H9 (cell line): ENCODE data around the gene MMP2. TPM values are rescaled to one million over a fixed set of nuclear protein-coding genes. Genes with fewer than 3 reads are reported as not detected.

ENCODE experiments used
- DNase-seq: peaks from one replicate; pipeline ENCODE4 v3.0.0-alpha.2; 2017
- H2AFZ ChIP-seq: one replicate; pipeline ENCODE4 v1.6.1; 2013; ENCODE audit warnings: mild to moderate bottlenecking, low read length, control low read depth, moderate library complexity
- H2AK5ac ChIP-seq: 2 replicates; pipeline ENCODE4 v1.6.1; 2013; ENCODE audit warnings: low read length, control low read depth, mixed read lengths; ENCODE audit not compliant: insufficient read length
- H2BK120ac ChIP-seq: one replicate; pipeline ENCODE4 v1.6.1; 2013; ENCODE audit warnings: low read depth, mild to moderate bottlenecking, low read length, control low read depth, inconsistent platforms; ENCODE audit not compliant: poor library complexity, severe bottlenecking
- H2BK12ac ChIP-seq: 2 replicates; pipeline ENCODE4 v1.6.1; 2013; ENCODE audit warnings: low read length, control low read depth, mixed read lengths, low read depth; ENCODE audit not compliant: insufficient read length
- H2BK15ac ChIP-seq: 2 replicates; pipeline ENCODE4 v1.6.1; 2013; ENCODE audit warnings: low read depth, low read length, control low read depth
- H2BK20ac ChIP-seq: one replicate; pipeline ENCODE4 v1.6.1; 2013; ENCODE audit warnings: low read depth, mild to moderate bottlenecking, low read length, control low read depth, inconsistent platforms; ENCODE audit not compliant: poor library complexity, severe bottlenecking
- H2BK5ac ChIP-seq: 2 replicates; pipeline ENCODE4 v1.6.1; 2013; ENCODE audit warnings: low read length, control low read depth, mixed read lengths; ENCODE audit not compliant: insufficient read length
- H3K14ac ChIP-seq: 2 replicates; pipeline ENCODE4 v1.6.1; 2013; ENCODE audit warnings: low read length, control low read depth; ENCODE audit not compliant: insufficient read depth
- H3K18ac ChIP-seq: 2 replicates; pipeline ENCODE4 v1.6.1; 2013; ENCODE audit warnings: low read depth, mild to moderate bottlenecking, mixed read lengths, low read length, control low read depth; ENCODE audit not compliant: insufficient read length
- H3K23ac ChIP-seq: 2 replicates; pipeline ENCODE4 v1.6.1; 2013; ENCODE audit warnings: low read length, control low read depth, mixed read lengths, low read depth; ENCODE audit not compliant: insufficient read length
- H3K23me2 ChIP-seq: 2 replicates; pipeline ENCODE4 v1.6.1; 2013; ENCODE audit warnings: low read depth, mild to moderate bottlenecking, mixed read lengths, low read length, control low read depth; ENCODE audit not compliant: insufficient read length, poor library complexity, severe bottlenecking
- H3K27ac ChIP-seq: 2 replicates; pipeline ENCODE4 v1.5.1; 2013; ENCODE audit warnings: low read length, control low read depth, mixed read lengths, low read depth; ENCODE audit not compliant: insufficient read length
- H3K27me3 ChIP-seq: 2 replicates; pipeline ENCODE4 v1.6.1; 2013; ENCODE audit warnings: low read length, control low read depth, inconsistent platforms; ENCODE audit not compliant: insufficient read depth
- H3K4ac ChIP-seq: 2 replicates; pipeline ENCODE4 v1.6.1; 2013; ENCODE audit warnings: low read depth, mild to moderate bottlenecking, control low read depth, inconsistent platforms, low read length, moderate library complexity
- H3K4me1 ChIP-seq: 2 replicates; pipeline ENCODE4 v1.6.1; 2013; ENCODE audit warnings: low read length, control low read depth, inconsistent platforms; ENCODE audit not compliant: insufficient read depth
- H3K4me2 ChIP-seq: 2 replicates; pipeline ENCODE4 v1.6.1; 2013; ENCODE audit warnings: low read length, control low read depth, mixed read lengths; ENCODE audit not compliant: insufficient read length, insufficient read depth
- H3K56ac ChIP-seq: 2 replicates; pipeline ENCODE4 v1.6.1; 2013; ENCODE audit warnings: low read depth, mild to moderate bottlenecking, mixed read lengths, low read length, control low read depth; ENCODE audit not compliant: insufficient read length
- H3K79me1 ChIP-seq: 2 replicates; pipeline ENCODE4 v1.6.1; 2013; ENCODE audit warnings: low read depth, mild to moderate bottlenecking, moderate library complexity, low read length, control low read depth, inconsistent platforms; ENCODE audit not compliant: insufficient read depth, poor library complexity, severe bottlenecking
- H3K79me2 ChIP-seq: 2 replicates; pipeline ENCODE4 v1.6.1; 2013; ENCODE audit warnings: low read length, control low read depth, inconsistent platforms; ENCODE audit not compliant: insufficient read depth
- H3K9ac ChIP-seq: 2 replicates; pipeline ENCODE4 v1.6.1; 2013; ENCODE audit warnings: low read length, control low read depth, mixed read lengths; ENCODE audit not compliant: insufficient read length; ENCODE audit errors: extremely low read depth
- H3K9me3 ChIP-seq: one replicate; pipeline ENCODE4 v1.6.1; 2013; ENCODE audit warnings: low read depth, low read length, inconsistent platforms; ENCODE audit not compliant: control insufficient read depth
- H3T11ph ChIP-seq: one replicate; pipeline ENCODE4 v1.6.1; 2013; ENCODE audit warnings: mild to moderate bottlenecking, low read length, control low read depth, inconsistent platforms
- H4K20me1 ChIP-seq: one replicate; pipeline ENCODE4 v1.6.1; 2013; ENCODE audit not compliant: control insufficient read depth, insufficient read length, insufficient read depth
- H4K5ac ChIP-seq: 2 replicates; pipeline ENCODE4 v1.6.1; 2013; ENCODE audit warnings: low read depth, mild to moderate bottlenecking, mixed read lengths, low read length, control low read depth; ENCODE audit not compliant: insufficient read length
- H4K8ac ChIP-seq: replicated peaks from 2 replicates; pipeline ENCODE4 v1.6.1; 2013; ENCODE audit warnings: low read length, control low read depth, mixed read lengths, low read depth; ENCODE audit not compliant: insufficient read length
- H4K91ac ChIP-seq: 2 replicates; pipeline ENCODE4 v1.6.1; 2013; ENCODE audit warnings: low read depth, mild to moderate bottlenecking, moderate library complexity, mixed read lengths, low read length, control low read depth; ENCODE audit not compliant: insufficient read length
- H3K27ac Mint-ChIP-seq, 3 experiments: 2 replicates in 2 of 3; 3 replicates in 1 of 3; pipeline ENCODE4 v1.8.0; 2020 to 2021; ENCODE audit warnings: mixed read lengths in 3 of 3, mild to moderate bottlenecking in 1 of 3, moderate library complexity in 1 of 3
- H3K27me3 Mint-ChIP-seq: 2 replicates; pipeline ENCODE4 v1.8.0; 2021; ENCODE audit warnings: low read depth, mild to moderate bottlenecking, moderate library complexity, mixed read lengths
- H3K36me3 Mint-ChIP-seq, 3 experiments: 2 replicates in 2 of 3; 3 replicates in 1 of 3; pipeline ENCODE4 v1.8.0; 2020 to 2021; ENCODE audit warnings: low read depth in 3 of 3, mixed read lengths in 3 of 3; ENCODE audit not compliant: insufficient read depth in 1 of 3
- H3K4me1 Mint-ChIP-seq, 2 experiments: 2 replicates each; pipeline ENCODE4 v1.8.0; 2020; ENCODE audit warnings: mixed read lengths in 2 of 2
- H3K4me3 Mint-ChIP-seq, 2 experiments: 2 replicates in 1 of 2; 3 replicates in 1 of 2; pipeline ENCODE4 v1.8.0; 2020 to 2021; ENCODE audit warnings: mild to moderate bottlenecking in 2 of 2, mixed read lengths in 2 of 2, moderate library complexity in 1 of 2
- H3K9me3 Mint-ChIP-seq, 2 experiments: 2 replicates in 1 of 2; 3 replicates in 1 of 2; pipeline ENCODE4 v1.8.0; 2020; ENCODE audit warnings: mild to moderate bottlenecking in 2 of 2, mixed read lengths in 2 of 2, moderate library complexity in 1 of 2
- CTCF ChIP-seq: fragments of 200-600 bp; sonication (generic); conservative IDR thresholded peaks from 3 replicates; pipeline ENCODE4 v1.8.0; 2021; ENCODE audit warnings: antibody characterized with exemption, mild to moderate bottlenecking
- WGBS: extraction: QIAGEN DNeasy Blood & Tissue Kit; methylation state at CpG from one replicate; pipeline ENCODE4 v1.1.7; 2013; ENCODE audit warnings: missing lambda C conversion rate, low lambda C conversion rate, mixed read lengths; ENCODE audit not compliant: insufficient read length; ENCODE audit errors: extremely low coverage; 5-methylcytosine and 5-hydroxymethylcytosine counted together
- total RNA-seq: library from RNA; stranded (reverse); gene quantifications from 2 replicates; pipeline ENCODE4 v1.2.1, GENCODE V29; 2021

MMP2 gene
- total RNA-seq, 1 experiment from 2014 or later = 23.1 TPM

- DNase-seq = no peak
- H4K5ac ChIP-seq = no peak overlapping the region
- no peaks in the 10 kb centered on the region for H3K4me1 Mint-ChIP-seq
- no peak for TF ChIP-seq CTCF
- no peak overlapping the region for H3K18ac ChIP-seq
- H3K4me3 Mint-ChIP-seq = no peak overlapping the region
- H3K9me3 ChIP-seq = no peaks in the 10 kb centered on the region
- H3K4me1 ChIP-seq = no peaks in the 10 kb centered on the region
- no peak overlapping the region for H3K4ac ChIP-seq
- H4K91ac ChIP-seq = no peak overlapping the region
- no peak overlapping the region for H2AFZ ChIP-seq
- no peaks in the 10 kb centered on the region for H4K20me1 ChIP-seq
- no peak overlapping the region for H2BK15ac ChIP-seq
- H3K14ac ChIP-seq = no peak overlapping the region
- H3K79me2 ChIP-seq = no peaks in the 10 kb centered on the region
- no peak overlapping the region for H2BK5ac ChIP-seq
- H3T11ph ChIP-seq = no peak overlapping the region
- H3K23ac ChIP-seq = no peak overlapping the region
- no peak overlapping the region; a peak in 1 of 7 replicates for H3K27ac Mint-ChIP-seq
- H3K9ac ChIP-seq = no peak overlapping the region
- WGBS = no CpG with 5 or more reads among the region's 4 CpGs
- H3K9me3 Mint-ChIP-seq = no peaks in the 10 kb centered on the region
- no peaks in the 10 kb centered on the region for H3K79me1 ChIP-seq
- H3K27me3 Mint-ChIP-seq = peaks cover 16% of the 10 kb centered on the region
- H2BK12ac ChIP-seq = no peak overlapping the region
- no peak overlapping the region for H4K8ac ChIP-seq
- no peak overlapping the region for H2BK20ac ChIP-seq
- no peak overlapping the region for H3K27ac ChIP-seq
- no peak overlapping the region for H2AK5ac ChIP-seq
- no peaks in the 10 kb centered on the region for H3K27me3 ChIP-seq
- no peaks in the 10 kb centered on the region for H3K23me2 ChIP-seq
- no peak overlapping the region for H2BK120ac ChIP-seq
- H3K4me2 ChIP-seq = no peak overlapping the region
- H3K56ac ChIP-seq = no peak overlapping the region
- H3K36me3 Mint-ChIP-seq = no peaks in the 10 kb centered on the region
Observed at GRCh38 chr16:55434000-55434399, 45.0 kb upstream of the MMP2 start.
